HG03378 (cell line): ENCODE results near the gene NPIPB6.

ENCODE experiments used
- ATAC-seq: cut with Tn5 transposase; IDR thresholded peaks from one replicate; pipeline ENCODE4 v1.9.1; 2021; ENCODE audit warnings: mild to moderate bottlenecking, moderate library complexity; ENCODE audit not compliant: unreplicated experiment

Gene NPIPB6

GRCh38 chr16:28300327-28300726, 63.0 kb downstream of the NPIPB6 start:
- no peak for ATAC-seq

- no peak for ATAC-seq
Observed at GRCh38 chr16:28298511-28298878, 64.8 kb downstream of the NPIPB6 start.

DNA sequence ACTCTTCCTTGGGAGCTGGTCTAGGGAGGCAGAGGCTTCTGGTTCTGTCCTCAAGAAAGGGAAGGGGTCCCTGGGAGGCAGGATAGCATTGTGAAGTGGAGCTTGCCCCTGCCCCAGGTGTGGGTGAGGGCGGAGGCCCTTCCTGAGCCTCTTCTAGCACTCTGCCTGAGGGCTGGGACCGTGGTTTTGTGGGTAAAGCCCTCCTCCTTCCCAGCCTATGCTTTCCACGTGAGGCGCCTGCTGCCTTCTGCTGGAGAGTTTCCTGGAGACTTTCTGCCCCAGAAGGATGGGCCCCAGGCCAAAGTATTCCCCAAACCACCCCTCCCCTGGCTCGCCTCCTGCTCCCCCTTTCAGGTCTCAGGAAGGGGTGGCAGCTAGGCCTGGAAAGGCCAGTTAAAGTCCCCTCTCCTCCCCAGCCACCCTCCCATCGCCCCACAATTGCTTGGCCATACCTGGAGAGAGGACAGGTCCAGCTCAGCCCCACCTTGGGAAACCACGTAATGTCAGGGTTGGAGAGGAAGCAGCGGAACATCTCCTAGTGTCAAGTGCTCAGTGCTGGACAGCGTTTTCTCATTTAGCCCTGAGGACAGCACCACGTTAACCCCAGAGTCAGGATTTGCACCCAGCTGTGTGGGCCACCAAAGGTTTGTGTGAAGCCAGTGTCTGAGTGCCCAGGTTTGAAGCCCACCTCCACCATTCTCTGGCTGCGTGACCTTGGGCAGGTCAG, 65.4 kb downstream of the NPIPB6 start:
- no peak for ATAC-seq

- no peak for ATAC-seq
Observed at GRCh38 chr16:28297308-28297707, 66.0 kb downstream of the NPIPB6 start.

GRCh38 chr16:28295276-28295675, 68.0 kb downstream of the NPIPB6 start:
- no peak for ATAC-seq

DNA sequence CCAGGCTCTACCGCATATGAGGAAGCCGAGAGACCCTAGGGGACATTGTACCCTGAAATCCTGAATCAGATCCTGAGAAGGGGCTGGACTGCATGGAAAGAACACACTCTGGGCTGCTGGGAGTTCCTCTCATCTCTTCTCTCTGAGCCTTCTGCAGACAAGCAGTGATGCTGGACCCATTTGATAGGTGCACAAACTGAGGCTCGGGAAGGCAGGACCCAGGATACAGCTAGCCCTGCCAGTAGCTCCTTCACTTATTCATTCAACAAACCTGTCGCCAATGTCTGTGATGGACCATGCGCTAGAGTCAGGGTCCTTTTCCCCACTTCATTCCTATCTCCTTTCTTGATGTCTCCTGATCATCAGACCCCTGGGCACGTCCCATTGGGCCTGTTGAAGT, 69.1 kb downstream of the NPIPB6 start:
- ATAC-seq: no peak

GRCh38 chr16:28293601-28293960, 69.7 kb downstream of the NPIPB6 start:
- ATAC-seq: no peak

DNA sequence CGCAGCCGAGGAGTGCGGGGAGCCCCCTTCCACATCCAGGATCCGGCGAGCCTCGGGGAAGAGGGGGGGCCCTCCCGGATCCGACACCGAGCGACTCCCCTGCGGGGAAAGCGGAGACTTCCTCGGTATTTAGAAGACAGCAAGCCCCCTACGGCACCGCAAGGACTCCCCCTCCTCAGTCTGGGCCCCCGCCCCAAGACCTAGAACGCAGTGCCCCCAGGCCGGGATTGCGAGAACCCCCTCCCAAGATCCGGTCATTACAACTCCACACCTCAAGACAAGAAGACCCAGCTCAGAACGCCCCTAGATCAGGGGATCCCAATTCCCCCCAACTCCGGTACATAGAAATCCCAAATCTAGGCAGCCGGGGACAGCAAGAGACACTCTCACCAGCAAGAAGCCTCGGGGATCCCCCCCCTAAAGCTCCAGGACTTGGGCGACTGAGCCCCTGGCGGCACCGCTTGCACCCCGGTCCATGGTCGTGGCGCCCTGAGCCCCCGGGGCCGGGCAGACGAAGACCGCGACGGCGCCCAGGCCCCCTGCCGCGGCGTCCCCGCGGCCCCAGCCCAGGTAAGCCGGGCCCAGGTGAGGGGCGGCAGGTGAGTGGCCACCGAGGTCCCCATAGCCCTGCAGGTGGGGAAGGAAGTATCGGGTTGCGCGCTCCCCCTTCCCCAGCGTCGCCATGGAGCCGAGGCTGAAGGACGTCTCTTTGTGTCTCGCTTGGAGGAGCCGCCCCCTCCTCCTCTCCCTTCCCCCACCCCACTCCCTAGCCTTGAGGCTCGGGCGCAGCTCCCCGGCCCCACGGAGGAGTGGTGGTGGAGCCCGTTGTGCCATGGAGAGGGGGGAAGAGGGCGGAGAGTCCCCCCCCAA, 70.3 kb downstream of the NPIPB6 start:
- no peak for ATAC-seq
